Lung (tissue), 12 donors: ENCODE results near the gene ZBTB7B. TPM values are rescaled to one million over a fixed set of nuclear protein-coding genes. Genes with fewer than 3 reads are reported as not detected.

Experiments used
- ATAC-seq: fragments of 200-7000 bp; cut with Tn5 transposase; one replicate; pipeline ENCODE4 v1.9.1; 2020; ENCODE audit warnings: moderate number of reproducible peaks; ENCODE audit not compliant: insufficient read depth, low FRiP score
- DNase-seq, 3 donors: peaks; one replicate each; pipeline ENCODE4 v3.0.0-alpha.2; 2013 to 2017
- H3K27ac ChIP-seq, 2 donors: one replicate each; pipeline ENCODE4 v1.5.1; 2013; ENCODE audit warnings: mild to moderate bottlenecking in 2 of 2, moderate library complexity in 2 of 2, control low read depth in 1 of 2, inconsistent platforms in 1 of 2, low read depth in 1 of 2, low read length in 1 of 2
- H3K27me3 ChIP-seq, 3 donors: one replicate each; pipeline ENCODE4 v1.5.1; 2013; ENCODE audit warnings: low read length in 2 of 3; ENCODE audit not compliant: control insufficient read depth in 3 of 3, insufficient read depth in 3 of 3
- H3K36me3 ChIP-seq, 4 donors: one replicate each; pipeline ENCODE4 v1.5.1; 2013; ENCODE audit warnings: low read length in 4 of 4, mild to moderate bottlenecking in 1 of 4, moderate library complexity in 1 of 4; ENCODE audit not compliant: control insufficient read depth in 4 of 4, insufficient read depth in 4 of 4
- H3K4me1 ChIP-seq, 5 donors: one replicate each; pipeline ENCODE4 v1.5.1; 2013; ENCODE audit warnings: low read length in 5 of 5, mild to moderate bottlenecking in 2 of 5, moderate library complexity in 1 of 5; ENCODE audit not compliant: control insufficient read depth in 5 of 5, insufficient read depth in 5 of 5
- H3K4me3 ChIP-seq: one replicate; pipeline ENCODE4 v1.5.1; 2013; ENCODE audit warnings: mild to moderate bottlenecking, control low read depth, moderate library complexity
- H3K9ac ChIP-seq, 2 donors: one replicate each; pipeline ENCODE4 v1.5.1; 2013; ENCODE audit warnings: low read length in 2 of 2, control low read depth in 1 of 2; ENCODE audit not compliant: insufficient read depth in 1 of 2
- H3K9me3 ChIP-seq, 4 donors: one replicate each; pipeline ENCODE4 v1.5.1; 2013; ENCODE audit warnings: low read length in 3 of 4, mild to moderate bottlenecking in 1 of 4, moderate library complexity in 1 of 4; ENCODE audit not compliant: control insufficient read depth in 4 of 4, insufficient read depth in 3 of 4
- CTCF ChIP-seq: IDR thresholded peaks from 2 replicates; pipeline ENCODE4 v1.5.1; 2012; ENCODE audit warnings: mild to moderate bottlenecking; ENCODE audit errors: control extremely low read depth, extremely low read depth
- WGBS, 2 donors: extraction: QIAGEN DNeasy Blood & Tissue Kit; methylation state at CpG; one replicate each; pipeline ENCODE4 v1.1.7; 2013; 5-methylcytosine and 5-hydroxymethylcytosine counted together
- polyA plus RNA-seq, 2 donors: library from polyadenylated mRNA; stranded (reverse); fragments of 200-250 nt; gene quantifications; one replicate each; pipeline ENCODE4 v1.2.1, GENCODE V29; 2013
- total RNA-seq, 2 donors: library from RNA; depleted of rRNA in 1 of 2; stranded (reverse); fragments of >200 nt in 1 of 2; gene quantifications; one replicate each; pipeline ENCODE4 v1.2.1, GENCODE V29; 2014 to 2021
- donor health status: control.
- donor health status: control.
- donor health status: Bipolar disorder and iron deficiency.
- donor health status: healthy.
- donor health status: DM: yes; HTN: yes; CAD: no.

ZBTB7B gene
- total and polyA plus RNA-seq, 4 donors, result 41.9 to 83.3 (median 55.2) TPM

- Histone ChIP-seq H3K36me3 (no peaks in the 10 kb centered on the region), H3K27ac (no peak overlapping the region), H3K4me3 (no peak overlapping the region), H3K4me1 (peaks cover 0 to 5% (median 0%) of the 10 kb centered on the region in 5 donors), H3K27me3 (no peaks in the 10 kb centered on the region), H3K9me3 (no peaks in the 10 kb centered on the region), H3K9ac (no peak overlapping the region)
- 84 to 90% methylated on average over 6 of the region's 6 CpGs for WGBS, 2 donors
- no peak for ATAC-seq
- TF ChIP-seq CTCF, result no peak
- DNase-seq, result no peak
These were observed 35.3 kb downstream of the ZBTB7B start for GRCh38 chr1:155037851-155038441.

GRCh38 chr1:155038602-155039307, 36.2 kb downstream of the ZBTB7B start:
- Histone ChIP-seq H3K4me1 (peaks cover 0 to 5% (median 0%) of the 10 kb centered on the region in 5 donors), H3K9ac (no peak overlapping the region), H3K27ac (no peak overlapping the region), H3K4me3 (no peak overlapping the region), H3K36me3 (no peaks in the 10 kb centered on the region), H3K27me3 (no peaks in the 10 kb centered on the region), H3K9me3 (no peaks in the 10 kb centered on the region)
- 26 to 27% methylated on average over 8 of the region's 8 CpGs for WGBS, 2 donors
- no peak for TF ChIP-seq CTCF
- peak; percentile 60 for ATAC-seq
- no peak for DNase-seq

GRCh38 chr1:155039308-155039669, 36.7 kb downstream of the ZBTB7B start:
- no peak for ATAC-seq
- Histone ChIP-seq H3K4me3 (no peak overlapping the region), H3K9me3 (no peaks in the 10 kb centered on the region), H3K9ac (no peak overlapping the region), H3K4me1 (peaks cover 0 to 5% (median 0%) of the 10 kb centered on the region in 5 donors), H3K27ac (no peak overlapping the region), H3K27me3 (no peaks in the 10 kb centered on the region), H3K36me3 (no peaks in the 10 kb centered on the region)
- TF ChIP-seq CTCF, result no peak
- 66 to 75% methylated on average over 4 of the region's 4 CpGs for WGBS, 2 donors
- no peak for DNase-seq
